AG04450 (cell line): ENCODE data around the gene DNAH1. TPM values are rescaled to one million over a fixed set of nuclear protein-coding genes. Genes with fewer than 3 reads are reported as not detected.

Experiments
- CTCF ChIA-PET: fragments of 300-600, 350-600 bp; formaldehyde crosslinking; extraction: SDS; loops from one replicate; lab custom pipeline; 2022; ENCODE audit warnings: antibody characterized with exemption, inconsistent platforms; lab: Charles Lee
- POLR2A ChIA-PET: fragments of 350-600 bp; formaldehyde crosslinking; extraction: SDS; loops from one replicate; lab custom pipeline; 2021; ENCODE audit warnings: antibody characterized with exemption, inconsistent platforms; lab: Yijun Ruan, JAX
- DNase-seq: peaks from one replicate; pipeline ENCODE4 v3.0.0-alpha.2; 2011; ENCODE audit warnings: low read depth, low spot score
- H3K27ac ChIP-seq: one replicate; pipeline ENCODE4 v1.5.1; 2012; ENCODE audit warnings: low read depth, low read length, control low read depth
- H3K27me3 ChIP-seq: one replicate; pipeline ENCODE4 v1.6.0; 2012; ENCODE audit warnings: low read length; ENCODE audit not compliant: control insufficient read depth, insufficient read depth
- H3K4me3 ChIP-seq: 2 replicates; pipeline ENCODE4 v1.5.1; 2011; ENCODE audit warnings: mild to moderate bottlenecking, low read depth, low read length, control low read depth
- H3K9me3 ChIP-seq: 2 replicates; pipeline ENCODE4 v1.5.1; 2012; ENCODE audit warnings: low read length; ENCODE audit not compliant: control insufficient read depth, insufficient read depth
- polyA plus RNA-seq: library from polyadenylated mRNA; depleted of rRNA; stranded (reverse); fragments of >200 nt; gene quantifications from 2 replicates; pipeline ENCODE4 v1.2.3, GENCODE V29; 2011
- TF ChIP-seq, protein P1 (sequence below): IDR thresholded peaks from 2 replicates; pipeline ENCODE4 v1.5.1; 2011; ENCODE audit warnings: low read depth, low read length, control low read depth, inconsistent platforms

DNAH1 gene
- polyA plus RNA-seq, 1 experiment = 1.4 TPM

- ChIA-PET CTCF (no interaction called here), POLR2A (no interaction called here)
- TF ChIP-seq, protein P1, sequence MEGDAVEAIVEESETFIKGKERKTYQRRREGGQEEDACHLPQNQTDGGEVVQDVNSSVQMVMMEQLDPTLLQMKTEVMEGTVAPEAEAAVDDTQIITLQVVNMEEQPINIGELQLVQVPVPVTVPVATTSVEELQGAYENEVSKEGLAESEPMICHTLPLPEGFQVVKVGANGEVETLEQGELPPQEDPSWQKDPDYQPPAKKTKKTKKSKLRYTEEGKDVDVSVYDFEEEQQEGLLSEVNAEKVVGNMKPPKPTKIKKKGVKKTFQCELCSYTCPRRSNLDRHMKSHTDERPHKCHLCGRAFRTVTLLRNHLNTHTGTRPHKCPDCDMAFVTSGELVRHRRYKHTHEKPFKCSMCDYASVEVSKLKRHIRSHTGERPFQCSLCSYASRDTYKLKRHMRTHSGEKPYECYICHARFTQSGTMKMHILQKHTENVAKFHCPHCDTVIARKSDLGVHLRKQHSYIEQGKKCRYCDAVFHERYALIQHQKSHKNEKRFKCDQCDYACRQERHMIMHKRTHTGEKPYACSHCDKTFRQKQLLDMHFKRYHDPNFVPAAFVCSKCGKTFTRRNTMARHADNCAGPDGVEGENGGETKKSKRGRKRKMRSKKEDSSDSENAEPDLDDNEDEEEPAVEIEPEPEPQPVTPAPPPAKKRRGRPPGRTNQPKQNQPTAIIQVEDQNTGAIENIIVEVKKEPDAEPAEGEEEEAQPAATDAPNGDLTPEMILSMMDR = no peak
- Histone ChIP-seq H3K27ac (no peak overlapping the region), H3K9me3 (no peaks in the 10 kb centered on the region), H3K27me3 (peaks cover 3% of the 10 kb centered on the region), H3K4me3 (no peak overlapping the region)
- DNase-seq = no peak
Observed at GRCh38 chr3:52401021-52401420, 84.9 kb downstream of the DNAH1 start.

DNA sequence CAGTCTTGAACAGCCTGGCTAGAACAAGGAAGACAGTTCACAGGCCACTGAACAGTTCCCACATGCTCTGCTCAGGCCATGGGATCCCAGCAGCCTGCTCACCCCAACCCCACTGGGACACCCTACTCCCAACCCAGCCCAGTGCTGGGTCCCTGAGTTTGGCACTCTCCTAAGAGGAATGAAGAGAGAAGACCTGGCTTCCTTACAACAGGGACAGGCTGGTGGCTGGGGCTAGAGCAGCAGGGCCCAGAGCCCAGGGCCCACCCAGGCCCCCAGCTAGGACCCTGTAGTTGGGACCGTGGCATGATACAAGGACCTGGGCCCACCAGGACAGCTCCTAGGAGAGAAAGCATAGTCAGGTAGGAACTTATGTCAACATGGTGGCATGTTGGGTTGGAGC is 85.4 kb downstream of the DNAH1 start:
- ChIA-PET CTCF (no interaction called here), POLR2A (no interaction called here)
- TF ChIP-seq, protein P1 = no peak
- Histone ChIP-seq H3K27me3 (no peaks in the 10 kb centered on the region), H3K4me3 (no peak overlapping the region), H3K9me3 (no peaks in the 10 kb centered on the region), H3K27ac (no peak overlapping the region)
- no peak for DNase-seq

GRCh38 chr3:52402101-52402521 is 86.0 kb downstream of the DNAH1 start:
- TF ChIP-seq, protein P1 = no peak
- no peaks in the 10 kb centered on the region for H3K27me3 ChIP-seq
- H3K27ac ChIP-seq = no peak overlapping the region
- POLR2A ChIA-PET = no interaction called here
- H3K9me3 ChIP-seq = no peaks in the 10 kb centered on the region
- DNase-seq = no peak
- no peak overlapping the region for H3K4me3 ChIP-seq
- CTCF ChIA-PET = no interaction called here

DNA sequence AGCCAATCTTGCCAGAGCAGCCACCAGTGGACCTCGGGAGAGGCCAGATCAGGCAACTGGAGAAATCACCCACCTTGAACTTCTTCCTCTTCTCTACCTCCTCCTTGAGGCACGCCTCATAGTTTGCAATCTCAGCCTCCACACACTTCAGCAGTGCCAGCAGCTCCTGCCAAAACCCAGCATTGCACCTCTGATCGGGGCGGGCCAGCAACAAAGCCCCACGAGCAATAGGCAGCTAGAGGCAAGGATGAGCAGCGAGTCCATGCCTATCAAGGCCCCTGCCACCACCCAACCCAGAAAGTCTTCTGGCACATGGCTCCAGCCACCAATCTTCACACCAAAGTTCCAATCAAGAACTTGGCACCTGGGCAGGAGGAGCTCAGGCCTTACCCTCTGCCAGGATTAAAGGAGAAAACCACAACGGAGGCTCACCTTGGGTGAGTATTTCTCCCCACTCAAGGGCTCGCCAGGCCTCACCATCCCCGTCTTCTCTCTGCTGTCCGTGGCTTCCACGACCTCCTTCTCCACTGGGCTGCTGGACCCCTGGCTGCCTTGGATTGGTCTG is 86.7 kb downstream of the DNAH1 start:
- DNase-seq = no peak
- Histone ChIP-seq H3K9me3 (no peaks in the 10 kb centered on the region), H3K27me3 (no peaks in the 10 kb centered on the region), H3K27ac (no peak overlapping the region), H3K4me3 (no peak overlapping the region)
- POLR2A ChIA-PET = no interaction called here
- CTCF ChIA-PET = no interaction called here
- TF ChIP-seq, protein P1 = no peak

DNA sequence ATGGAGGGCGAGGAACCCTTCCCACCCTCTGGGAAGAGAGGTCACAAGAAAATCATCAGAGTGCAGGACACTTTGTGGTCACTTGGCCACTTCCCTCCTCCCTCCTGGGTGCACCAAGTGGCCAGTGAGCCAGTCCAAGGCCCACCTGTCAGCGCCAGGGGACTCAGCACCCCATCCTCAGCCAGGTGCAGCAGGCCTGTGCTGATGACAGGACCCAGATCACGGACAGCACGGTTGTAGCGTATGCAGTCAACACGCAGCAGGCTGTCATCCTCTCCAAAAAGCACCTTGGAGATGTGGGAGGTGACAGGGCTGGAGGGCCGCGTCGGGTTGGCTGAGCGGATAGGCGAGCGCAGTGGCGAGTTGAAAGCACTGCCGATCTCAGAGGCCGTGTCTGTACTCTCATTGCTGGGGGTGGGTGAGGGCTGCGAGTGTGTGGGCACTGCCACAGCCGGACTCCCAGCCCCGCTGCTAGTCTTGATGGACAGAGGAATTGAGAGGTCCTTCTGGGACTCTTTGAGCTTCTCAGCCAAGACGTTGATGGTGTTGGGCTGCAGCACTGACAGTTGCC is 87.2 kb downstream of the DNAH1 start:
- no peak overlapping the region for H3K4me3 ChIP-seq
- DNase-seq = no peak
- TF ChIP-seq, protein P1 = no peak
- CTCF ChIA-PET = interaction anchor here (0.6 kb wide), 2 partner anchors 9 to 59 kb away, joined by 3 to 4 read pairs; no protein-coding TSS in a partner anchor
- POLR2A ChIA-PET = interaction anchor here (0.5 kb wide), 1 partner anchor 139 kb away, joined by 3 read pairs; no protein-coding TSS in a partner anchor
- H3K27me3 ChIP-seq = no peaks in the 10 kb centered on the region
- no peaks in the 10 kb centered on the region for H3K9me3 ChIP-seq
- no peak overlapping the region for H3K27ac ChIP-seq
